NCI-H2107 (cell line): ENCODE data around the gene E2F1.
A peak's percentile ranks its signal among the peaks of the same experiment; 100 is the strongest.

Experiments used
- DNase-seq: peaks from one replicate; lab custom pipeline; 2025; lab: John Stamatoyannopoulos, UW

Gene E2F1

GRCh38 chr20:33687370-33687915 lies 1.3 kb upstream of the E2F1 start:
- no peak for DNase-seq

DNA sequence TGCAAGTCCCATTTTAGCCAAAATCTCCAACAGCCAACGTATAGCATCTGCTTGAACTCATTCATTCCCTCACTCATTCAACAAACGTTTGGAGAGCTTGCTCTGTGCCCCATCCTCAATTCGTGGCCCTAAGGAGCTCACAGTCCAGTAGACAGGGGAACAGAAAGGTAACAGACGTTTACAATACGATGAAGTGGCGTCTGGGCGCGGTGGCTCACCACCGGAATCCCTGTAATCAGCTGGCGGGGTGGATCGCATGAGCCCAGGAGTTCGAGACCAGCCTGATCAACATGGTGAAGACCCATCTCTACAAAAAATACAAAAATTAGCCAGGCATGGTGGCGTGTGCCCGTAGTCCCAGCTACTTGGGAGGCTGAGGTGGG lies 790 bp upstream of the E2F1 start:
- DNase-seq, result no peak

GRCh38 chr20:33685328-33686099 lies 671 bp downstream of the E2F1 start:
- no peak for DNase-seq

GRCh38 chr20:33684533-33685327 lies 1.5 kb downstream of the E2F1 start:
- no peak for DNase-seq

DNA sequence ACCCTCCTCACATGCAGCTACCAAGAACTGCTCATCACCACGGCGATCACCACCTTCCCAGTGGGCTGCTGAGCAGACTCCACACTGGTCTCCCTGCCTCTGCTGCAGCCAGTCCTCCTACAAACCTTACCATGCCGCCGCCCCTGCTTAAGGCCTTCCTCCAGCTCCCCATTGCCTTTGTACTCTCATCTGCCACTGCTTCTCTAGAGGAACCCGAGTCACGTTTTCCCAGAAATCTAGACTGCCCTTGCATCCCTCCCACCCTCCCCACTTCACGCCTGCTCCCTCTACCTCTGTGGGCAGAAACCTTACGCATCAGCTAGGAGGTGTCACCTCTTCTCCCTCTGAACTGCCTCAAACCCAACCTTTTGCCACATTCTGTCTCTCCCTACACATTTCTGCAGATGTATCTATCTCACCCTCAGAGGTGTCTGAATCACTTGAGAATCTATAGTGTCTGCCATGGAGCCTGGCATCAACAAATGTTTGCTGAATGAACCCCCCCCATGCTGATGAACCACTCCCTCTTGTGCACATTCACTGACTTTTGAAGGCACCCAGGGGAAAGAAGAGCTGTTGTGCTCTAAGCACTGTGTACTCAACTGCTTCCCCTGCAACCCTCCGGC lies 4.3 kb downstream of the E2F1 start:
- no peak for DNase-seq

- DNase-seq, result no peak
Measured at GRCh38 chr20:33681288-33681687, 4.9 kb downstream of the E2F1 start.

DNA sequence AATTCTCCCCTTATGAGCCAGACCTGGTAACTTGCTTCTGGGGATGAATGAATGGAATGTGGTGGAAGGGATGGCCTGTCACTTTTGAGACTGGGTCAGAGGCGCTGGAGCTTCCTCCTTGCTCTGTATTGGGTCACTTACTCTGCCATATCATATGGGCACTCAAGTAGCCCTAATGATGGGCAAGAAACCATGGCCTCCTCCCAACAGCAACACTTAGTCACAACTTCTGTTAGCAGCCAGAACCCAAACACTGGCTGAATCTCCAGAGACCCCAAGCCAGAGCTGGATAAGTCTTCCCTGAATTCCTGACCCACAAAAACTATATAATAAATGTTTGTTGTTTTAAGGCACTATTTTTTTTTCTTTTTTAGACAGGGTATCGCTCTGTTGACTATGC lies 5.5 kb downstream of the E2F1 start:
- DNase-seq, result no peak

GRCh38 chr20:33679758-33680485 lies 6.3 kb downstream of the E2F1 start:
- no peak for DNase-seq

GRCh38 chr20:33677991-33678702 lies 8.0 kb downstream of the E2F1 start:
- no peak for DNase-seq

- DNase-seq, result no peak
Measured at GRCh38 chr20:33676652-33677645, 9.2 kb downstream of the E2F1 start.

DNA sequence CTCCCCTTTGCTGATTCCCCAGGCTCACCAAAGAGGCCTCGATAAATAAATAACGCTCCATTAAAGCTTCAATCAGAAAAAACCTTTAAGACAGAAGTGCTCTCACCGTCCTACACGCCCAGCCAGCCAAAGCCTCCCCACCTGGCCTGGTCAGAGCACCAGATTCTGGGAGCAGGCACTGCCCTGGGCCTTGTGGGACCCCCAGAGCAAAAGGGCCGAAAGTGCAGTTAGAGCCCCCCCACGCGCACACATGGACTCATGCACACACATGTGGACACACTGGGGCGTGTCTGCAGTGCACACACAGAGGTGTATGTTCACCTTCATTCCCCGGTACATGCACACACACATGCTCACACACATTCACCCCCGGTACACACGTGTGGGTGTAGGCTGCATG lies 10.1 kb downstream of the E2F1 start:
- no peak for DNase-seq

DNA sequence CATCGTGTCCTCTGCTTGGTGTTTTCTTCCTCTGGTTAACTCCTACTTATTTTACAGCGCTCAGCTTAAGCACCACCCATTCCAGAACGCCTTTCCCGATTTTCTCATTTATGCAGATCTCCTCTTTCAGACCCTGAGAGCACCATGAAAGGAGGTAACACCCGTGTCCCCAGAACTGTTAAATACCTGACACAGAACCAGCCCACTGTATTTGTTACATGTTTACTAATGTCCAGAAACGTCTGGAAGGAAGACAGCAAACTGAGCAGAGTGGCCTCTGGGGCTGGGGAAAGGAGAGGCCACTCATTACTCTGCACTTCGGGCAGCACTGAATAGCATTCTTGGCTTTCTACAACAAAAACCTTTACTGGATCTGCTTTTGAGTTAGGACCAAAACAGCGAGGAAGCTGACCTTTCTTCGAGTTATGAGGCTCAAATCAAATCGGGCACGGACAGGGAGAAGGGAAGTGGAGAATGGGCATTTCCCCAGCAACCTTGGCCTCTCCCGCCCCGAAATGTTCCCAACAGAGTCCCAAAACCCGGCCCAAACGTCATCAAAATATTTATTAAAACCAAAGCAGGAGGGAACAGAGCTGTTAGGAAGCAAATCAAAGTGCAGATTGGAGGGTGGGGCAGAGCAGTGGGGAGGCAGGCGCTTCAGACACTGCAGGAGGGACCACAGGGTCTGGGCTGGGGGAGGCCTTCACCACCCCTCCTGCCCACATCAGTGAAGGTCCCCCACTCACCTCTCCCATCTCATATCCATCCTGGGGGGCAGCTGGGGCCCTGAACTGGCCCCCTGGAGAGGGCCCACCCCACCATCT lies 10.8 kb downstream of the E2F1 start:
- no peak for DNase-seq

GRCh38 chr20:33674294-33675135 lies 11.7 kb downstream of the E2F1 start, which contains the start of gene NECAB3:
NECAB3 (minus strand) TSS chr20:33674428; CDS start chr20:33674352, 76 bp downstream.
- DNase-seq, result peak; percentile 38

GRCh38 chr20:33673410-33674293 lies 12.5 kb downstream of the E2F1 start:
- no peak for DNase-seq

DNA sequence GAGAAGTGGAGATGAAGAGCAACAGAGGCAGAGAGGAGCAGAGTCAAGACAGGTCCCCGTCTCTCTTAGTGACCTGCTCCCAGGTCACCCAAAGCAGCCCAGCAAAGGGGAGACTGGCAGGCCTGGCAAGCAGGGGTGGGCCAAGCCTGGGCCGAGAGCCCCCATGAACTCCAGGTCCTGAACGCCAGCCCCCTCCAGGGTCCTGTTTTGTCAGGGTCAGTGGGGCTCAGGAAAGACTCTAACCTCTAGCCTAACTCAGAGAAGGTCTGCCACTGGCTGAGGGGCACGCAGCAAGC lies 13.1 kb downstream of the E2F1 start:
- DNase-seq, result no peak

DNA sequence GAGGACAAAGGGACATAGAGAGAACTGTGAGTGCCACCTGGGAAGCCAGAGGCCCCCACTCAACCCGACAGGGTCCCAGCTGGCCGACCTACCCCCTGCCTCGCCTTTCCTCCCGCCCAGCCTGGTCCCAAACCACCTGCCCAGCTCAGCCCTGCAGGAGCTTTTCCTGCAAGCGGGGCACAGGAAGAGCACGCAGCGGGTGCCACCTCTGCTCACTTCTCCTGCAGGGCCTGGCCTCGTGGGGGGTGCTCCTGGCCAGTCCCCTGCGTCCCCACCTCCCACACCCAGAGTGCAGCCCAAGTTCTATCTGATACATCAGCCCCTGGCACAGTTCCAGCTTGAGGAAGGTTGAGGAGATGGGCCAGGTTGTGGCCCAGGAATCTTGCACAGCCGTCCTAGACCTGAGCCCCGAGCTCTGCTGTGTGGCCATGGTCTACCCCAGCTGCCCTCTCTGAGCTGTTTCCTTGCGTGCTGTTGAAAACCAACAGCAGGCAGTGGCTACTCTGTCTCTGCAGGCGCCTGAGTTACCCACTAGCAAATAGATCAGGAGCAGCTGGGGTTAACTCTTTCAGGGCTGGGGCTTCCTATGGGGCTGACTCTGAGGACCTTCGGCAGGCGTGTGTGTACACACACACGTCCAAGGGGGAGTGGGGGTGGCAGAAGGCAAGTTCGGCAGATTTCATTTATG lies 13.6 kb downstream of the E2F1 start:
- DNase-seq, result no peak
